GM13976 (cell line): ENCODE measurements around the gene TIMP3.

Experiments
- DNase-seq: peaks from one replicate; pipeline ENCODE4 v3.0.0; 2012; ENCODE audit warnings: low spot score
- in situ Hi-C: fragments of 300-500 bp; cut with MboI; formaldehyde crosslinking; loops from one replicate; pipeline ENCODE4 v1.12.0; 2022; ENCODE audit warnings: low sequenced_read_pairs, mixed read lengths, inconsistent platforms; ENCODE audit not compliant: unreplicated experiment
- TF ChIP-seq, protein P1 (sequence below): IDR thresholded peaks from 2 replicates; pipeline ENCODE4 v1.5.1; 2012; ENCODE audit warnings: borderline replicate concordance, mild to moderate bottlenecking; ENCODE audit not compliant: insufficient read depth; ENCODE audit errors: extremely low read depth, missing control alignments, control extremely low read depth

Gene TIMP3

GRCh38 chr22:32842486-32842885 lies 41.0 kb downstream of the TIMP3 start:
- no peak for DNase-seq
- TF ChIP-seq, protein P1, sequence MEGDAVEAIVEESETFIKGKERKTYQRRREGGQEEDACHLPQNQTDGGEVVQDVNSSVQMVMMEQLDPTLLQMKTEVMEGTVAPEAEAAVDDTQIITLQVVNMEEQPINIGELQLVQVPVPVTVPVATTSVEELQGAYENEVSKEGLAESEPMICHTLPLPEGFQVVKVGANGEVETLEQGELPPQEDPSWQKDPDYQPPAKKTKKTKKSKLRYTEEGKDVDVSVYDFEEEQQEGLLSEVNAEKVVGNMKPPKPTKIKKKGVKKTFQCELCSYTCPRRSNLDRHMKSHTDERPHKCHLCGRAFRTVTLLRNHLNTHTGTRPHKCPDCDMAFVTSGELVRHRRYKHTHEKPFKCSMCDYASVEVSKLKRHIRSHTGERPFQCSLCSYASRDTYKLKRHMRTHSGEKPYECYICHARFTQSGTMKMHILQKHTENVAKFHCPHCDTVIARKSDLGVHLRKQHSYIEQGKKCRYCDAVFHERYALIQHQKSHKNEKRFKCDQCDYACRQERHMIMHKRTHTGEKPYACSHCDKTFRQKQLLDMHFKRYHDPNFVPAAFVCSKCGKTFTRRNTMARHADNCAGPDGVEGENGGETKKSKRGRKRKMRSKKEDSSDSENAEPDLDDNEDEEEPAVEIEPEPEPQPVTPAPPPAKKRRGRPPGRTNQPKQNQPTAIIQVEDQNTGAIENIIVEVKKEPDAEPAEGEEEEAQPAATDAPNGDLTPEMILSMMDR = no peak
- in situ Hi-C loops = no loop called here

DNA sequence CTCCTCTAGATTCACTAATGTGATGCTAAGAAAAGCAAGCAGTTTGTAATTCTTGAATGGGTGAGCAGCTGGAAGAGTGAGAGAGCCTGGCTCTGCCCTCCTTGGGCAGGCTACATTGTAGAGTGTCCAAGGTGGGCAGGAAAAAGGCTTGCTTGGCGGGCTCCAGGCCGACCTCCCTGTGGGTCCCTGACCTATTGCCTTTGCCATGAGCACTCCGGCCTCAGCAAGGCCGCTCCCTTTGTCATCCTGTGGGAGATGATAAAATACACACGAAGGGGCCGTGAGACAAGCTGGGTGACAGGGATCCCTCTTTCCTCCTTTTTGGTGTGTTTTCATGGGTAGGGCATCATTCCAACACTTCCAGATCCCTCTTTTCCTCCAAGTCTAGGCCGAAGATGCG lies 41.8 kb downstream of the TIMP3 start:
- DNase-seq = no peak
- in situ Hi-C loops = no loop called here
- TF ChIP-seq, protein P1 = no peak

DNA sequence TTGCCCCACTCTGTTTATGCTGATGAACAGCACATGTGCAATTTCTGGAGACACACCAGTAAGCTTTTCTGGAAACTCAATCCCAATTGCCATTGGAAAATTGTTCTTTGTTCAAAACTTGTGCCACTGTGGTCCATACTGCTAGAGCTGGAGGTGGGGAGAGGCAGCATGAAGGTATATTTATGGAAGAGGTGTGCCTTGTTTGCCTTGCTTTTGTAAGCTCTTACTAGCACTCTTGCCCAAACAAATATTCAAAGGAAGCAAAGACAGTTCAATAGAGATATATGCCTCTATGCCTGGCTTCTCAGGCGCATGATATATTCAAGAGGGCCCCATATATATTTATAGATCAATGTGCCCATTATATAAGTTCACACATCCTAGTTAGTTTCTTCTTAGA lies 42.7 kb downstream of the TIMP3 start:
- DNase-seq = no peak
- TF ChIP-seq, protein P1 = no peak
- in situ Hi-C loops = no loop called here

- in situ Hi-C loops = no loop called here
- no peak for DNase-seq
- TF ChIP-seq, protein P1 = no peak
Measured at GRCh38 chr22:32846780-32847491, 45.4 kb downstream of the TIMP3 start.

- in situ Hi-C loops = no loop called here
- TF ChIP-seq, protein P1 = no peak
- no peak for DNase-seq
Measured at GRCh38 chr22:32848226-32848625, 46.7 kb downstream of the TIMP3 start.

DNA sequence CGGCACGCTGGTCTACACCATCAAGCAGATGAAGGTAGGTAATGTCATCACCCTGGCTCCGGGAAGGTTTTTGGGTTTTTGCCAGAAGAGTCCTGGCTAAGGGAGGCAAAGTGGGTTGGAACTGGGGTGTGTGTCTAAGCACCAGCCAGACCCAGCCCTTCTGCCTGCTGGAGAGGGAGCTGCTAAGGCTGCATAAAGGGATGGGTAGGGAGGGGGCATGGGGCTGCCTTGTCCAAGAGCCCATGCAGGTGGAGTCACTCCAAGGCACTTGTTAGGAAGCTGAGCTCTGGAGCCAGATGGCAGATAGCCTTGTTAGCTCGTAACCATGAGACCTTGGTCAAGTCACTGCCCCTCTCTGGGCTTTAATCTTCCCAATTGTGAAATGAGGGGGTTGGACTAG lies 48.0 kb downstream of the TIMP3 start:
- in situ Hi-C loops = no loop called here
- TF ChIP-seq, protein P1 = no peak
- no peak for DNase-seq
